Activated gamma-delta T cell (primary cell): Measurements from ENCODE around the gene WDR27.
"Not testable (repeated sequence)": the region's sequence is repeated elsewhere in the genome, so short reads cannot be mapped to it uniquely, and the experiment has no call there.

Experiments
- DNase-seq: peaks from one replicate; lab custom pipeline; 2025; lab: John Stamatoyannopoulos, UW

The WDR27 gene

GRCh38 chr6:169527306-169527705, 174.5 kb downstream of the WDR27 start:
- no peak for DNase-seq

- DNase-seq: no peak
These were observed 180.0 kb downstream of the WDR27 start for GRCh38 chr6:169521825-169522224.

- no peak for DNase-seq
These were observed 181.7 kb downstream of the WDR27 start for GRCh38 chr6:169520104-169520503.

- no peak for DNase-seq
These were observed 183.4 kb downstream of the WDR27 start for GRCh38 chr6:169518451-169518850.

GRCh38 chr6:169513478-169514193, 188.2 kb downstream of the WDR27 start:
- DNase-seq: no peak

GRCh38 chr6:169511785-169512184, 190.0 kb downstream of the WDR27 start:
- DNase-seq: not testable (repeated sequence)

GRCh38 chr6:169510871-169511270, 191.0 kb downstream of the WDR27 start:
- DNase-seq: no peak

- no peak for DNase-seq
These were observed 193.4 kb downstream of the WDR27 start for GRCh38 chr6:169508452-169508851.

- DNase-seq: no peak
These were observed 198.2 kb downstream of the WDR27 start for GRCh38 chr6:169503422-169504152.

GRCh38 chr6:169502445-169502844, 199.4 kb downstream of the WDR27 start:
- no peak for DNase-seq

GRCh38 chr6:169501777-169502313, 200.0 kb downstream of the WDR27 start:
- no peak for DNase-seq

- DNase-seq: no peak
These were observed 200.7 kb downstream of the WDR27 start for GRCh38 chr6:169501128-169501527.

GRCh38 chr6:169500688-169501087, 201.1 kb downstream of the WDR27 start:
- no peak for DNase-seq

GRCh38 chr6:169499848-169500247, 202.0 kb downstream of the WDR27 start:
- DNase-seq: no peak

- DNase-seq: no peak
These were observed 202.8 kb downstream of the WDR27 start for GRCh38 chr6:169498916-169499513.

- no peak for DNase-seq
These were observed 206.2 kb downstream of the WDR27 start for GRCh38 chr6:169495601-169496000.

GRCh38 chr6:169494038-169494437, 207.8 kb downstream of the WDR27 start:
- no peak for DNase-seq

GRCh38 chr6:169491482-169491881, 210.3 kb downstream of the WDR27 start:
- DNase-seq: no peak

- DNase-seq: no peak
These were observed 211.0 kb downstream of the WDR27 start for GRCh38 chr6:169490830-169491229.

- no peak for DNase-seq
These were observed 211.6 kb downstream of the WDR27 start for GRCh38 chr6:169490246-169490641.

- no peak for DNase-seq
These were observed 212.1 kb downstream of the WDR27 start for GRCh38 chr6:169489563-169490245.
